H1 (cell line): ENCODE measurements around the gene PRRG1. TPM values are rescaled to one million over a fixed set of nuclear protein-coding genes. Genes with fewer than 3 reads are reported as not detected.

Experiments
- CTCF ChIA-PET: fragments of 300-600 bp; sonication (Branson Sonifier 250); formaldehyde crosslinking; loops from one replicate; lab custom pipeline; 2021; ENCODE audit not compliant: partially characterized antibody; lab: Charles Lee
- POLR2A ChIA-PET: fragments of 300-600 bp; sonication (Branson Sonifier 250); formaldehyde crosslinking; loops from one replicate; lab custom pipeline; 2021; ENCODE audit warnings: inconsistent platforms; ENCODE audit not compliant: partially characterized antibody; lab: Charles Lee
- DNase-seq, 2 experiments: peaks; one replicate each; pipeline versions ENCODE4 v3.0.0 to v3.0.0-alpha.2; 2010 to 2022; ENCODE audit warnings: low spot score in 2 of 2, low read depth in 1 of 2, mixed read lengths in 1 of 2
- FAIRE-seq: peaks from 2 replicates; lab custom pipeline; 2011; peaks lifted over from hg19 to GRCh38; lab: Jason Lieb, UNC
- H2AFZ ChIP-seq: 2 replicates; pipeline ENCODE4 v1.8.1; 2012; ENCODE audit warnings: low read length, inconsistent platforms
- H2AK5ac ChIP-seq: 2 replicates; pipeline ENCODE4 v1.6.1; 2013; ENCODE audit warnings: low read depth, low read length
- H2BK120ac ChIP-seq: replicated peaks from 2 replicates; pipeline ENCODE3; 2013; ENCODE audit warnings: low read depth, low read length, inconsistent platforms
- H2BK12ac ChIP-seq: 2 replicates; pipeline ENCODE4 v1.6.1; 2013; ENCODE audit warnings: low read depth, low read length
- H2BK15ac ChIP-seq: 2 replicates; pipeline ENCODE4 v1.6.1; 2013; ENCODE audit warnings: low read length
- H2BK20ac ChIP-seq: 2 replicates; pipeline ENCODE4 v1.6.1; 2013; ENCODE audit warnings: low read length
- H2BK5ac ChIP-seq: 2 replicates; pipeline ENCODE4 v1.6.1; 2013; ENCODE audit warnings: low read depth, low read length
- H3K14ac ChIP-seq: 2 replicates; pipeline ENCODE4 v1.6.1; 2013; ENCODE audit warnings: inconsistent platforms; ENCODE audit not compliant: insufficient read length
- H3K18ac ChIP-seq: 2 replicates; pipeline ENCODE4 v1.6.1; 2013; ENCODE audit warnings: low read length; ENCODE audit errors: extremely low read depth
- H3K23ac ChIP-seq: 2 replicates; pipeline ENCODE4 v1.6.1; 2013; ENCODE audit warnings: inconsistent platforms; ENCODE audit not compliant: insufficient read length
- H3K23me2 ChIP-seq: 2 replicates; pipeline ENCODE4 v1.6.1; 2013; ENCODE audit warnings: low read depth, low read length
- H3K27ac ChIP-seq: 2 replicates; pipeline ENCODE4 v1.6.1; 2011; ENCODE audit warnings: low read depth, low read length, inconsistent platforms
- H3K27me3 ChIP-seq, 4 experiments: replicated peaks in 1 of 4; 1 replicate in 1 of 4; 2 replicates in 3 of 4; pipeline versions ENCODE4 v1.6.1 to v1.8.1; 2011 to 2013; ENCODE audit warnings: low read length in 3 of 4, mild to moderate bottlenecking in 3 of 4, inconsistent platforms in 2 of 4, mixed read lengths in 2 of 4, moderate library complexity in 1 of 4; ENCODE audit not compliant: control insufficient read depth in 3 of 4, insufficient read depth in 3 of 4; ENCODE audit errors: extremely low read depth in 1 of 4
- H3K36me3 ChIP-seq, 4 experiments: 2 replicates each; pipeline versions ENCODE4 v1.6.1 to v1.8.1; 2011 to 2013; ENCODE audit warnings: mild to moderate bottlenecking in 4 of 4, low read length in 3 of 4, moderate library complexity in 2 of 4, control low read depth in 1 of 4, inconsistent platforms in 1 of 4; ENCODE audit not compliant: insufficient read depth in 4 of 4, control insufficient read depth in 2 of 4
- H3K4ac ChIP-seq: replicated peaks from 2 replicates; pipeline ENCODE3; 2013; ENCODE audit warnings: low read length, low read depth, mixed read lengths, inconsistent platforms; ENCODE audit not compliant: insufficient read length
- H3K4me1 ChIP-seq, 4 experiments: replicated peaks in 1 of 4; 1 replicate in 1 of 4; 2 replicates in 3 of 4; pipeline versions ENCODE4 v1.6.1 to v1.8.1; 2011 to 2013; ENCODE audit warnings: low read length in 3 of 4, inconsistent platforms in 2 of 4, mixed read lengths in 1 of 4; ENCODE audit not compliant: insufficient read depth in 4 of 4, control insufficient read depth in 3 of 4
- H3K4me2 ChIP-seq, 2 experiments: 2 replicates each; pipeline versions ENCODE4 v1.6.1 to v1.8.1; 2011 to 2013; ENCODE audit warnings: low read depth in 2 of 2, low read length in 2 of 2, control low read depth in 1 of 2, inconsistent platforms in 1 of 2, mild to moderate bottlenecking in 1 of 2; ENCODE audit not compliant: insufficient read depth in 1 of 2
- H3K4me3 ChIP-seq, 4 experiments: fragments of 200-600, 300-600 bp in 1 of 4; sonication (generic), shearing (Covaris generic), sonication (Bioruptor Twin) in 1 of 4; 2 replicates each; pipeline versions ENCODE4 v1.5.1 to v1.8.1; 2011 to 2016; ENCODE audit warnings: low read length in 4 of 4, low read depth in 3 of 4, control low read depth in 2 of 4, inconsistent platforms in 2 of 4, mild to moderate bottlenecking in 2 of 4, mixed read lengths in 1 of 4, moderate library complexity in 1 of 4; ENCODE audit not compliant: insufficient read depth in 2 of 4; ENCODE audit errors: extremely low read depth in 1 of 4
- H3K56ac ChIP-seq: replicated peaks from 2 replicates; pipeline ENCODE3; 2013; ENCODE audit warnings: low read depth, mild to moderate bottlenecking, mixed read lengths, low read length, inconsistent platforms; ENCODE audit not compliant: insufficient read length
- H3K79me1 ChIP-seq: 2 replicates; pipeline ENCODE4 v1.6.1; 2013; ENCODE audit warnings: low read depth, low read length, control low read depth
- H3K79me2 ChIP-seq, 2 experiments: 2 replicates each; pipeline versions ENCODE4 v1.6.1 to v1.8.1; 2012 to 2013; ENCODE audit warnings: low read length in 2 of 2, mild to moderate bottlenecking in 2 of 2, inconsistent platforms in 1 of 2; ENCODE audit not compliant: insufficient read depth in 2 of 2, control insufficient read depth in 1 of 2
- H3K9ac ChIP-seq, 4 experiments: replicated peaks in 1 of 4; 1 replicate in 1 of 4; 2 replicates in 3 of 4; pipeline versions ENCODE4 v1.6.1 to v1.8.1; 2011 to 2013; ENCODE audit warnings: low read depth in 3 of 4, low read length in 3 of 4, control low read depth in 2 of 4, mild to moderate bottlenecking in 2 of 4, moderate library complexity in 2 of 4, inconsistent platforms in 1 of 4; ENCODE audit errors: extremely low read depth in 1 of 4
- H3K9me3 ChIP-seq, 2 experiments: 2 replicates each; pipeline versions ENCODE4 v1.6.1 to v1.8.1; 2012 to 2013; ENCODE audit warnings: mild to moderate bottlenecking in 2 of 2, moderate library complexity in 2 of 2, control low read depth in 1 of 2, inconsistent platforms in 1 of 2, low read depth in 1 of 2, low read length in 1 of 2, mixed read lengths in 1 of 2; ENCODE audit not compliant: insufficient read depth in 2 of 2
- H4K20me1 ChIP-seq, 2 experiments: replicated peaks in 1 of 2; 2 replicates each; pipeline versions ENCODE3 to v1.8.1; 2011 to 2013; ENCODE audit warnings: inconsistent platforms in 2 of 2, low read length in 2 of 2, mild to moderate bottlenecking in 1 of 2; ENCODE audit not compliant: insufficient read depth in 2 of 2, control insufficient read depth in 1 of 2
- H4K5ac ChIP-seq: 2 replicates; pipeline ENCODE4 v1.6.1; 2013; ENCODE audit warnings: low read length, low read depth, mixed read lengths, inconsistent platforms; ENCODE audit not compliant: insufficient read length
- H4K8ac ChIP-seq: 2 replicates; pipeline ENCODE4 v1.8.0; 2013; ENCODE audit warnings: mild to moderate bottlenecking, moderate library complexity, low read length, inconsistent platforms; ENCODE audit not compliant: insufficient read depth; ENCODE audit errors: extremely low read depth
- H4K91ac ChIP-seq: replicated peaks from 2 replicates; pipeline ENCODE3; 2013; ENCODE audit warnings: low read length, mixed read lengths, inconsistent platforms; ENCODE audit not compliant: insufficient read length
- BCL11A ChIP-seq, 2 experiments: IDR thresholded peaks; one replicate each; pipeline ENCODE4 v1.6.1; 2011; ENCODE audit warnings: low read depth in 2 of 2, low read length in 2 of 2, mild to moderate bottlenecking in 2 of 2
- CHD2 ChIP-seq: IDR thresholded peaks from 2 replicates; pipeline ENCODE4 v1.6.1; 2012; ENCODE audit warnings: low read length, improper control_type of control experiment
- CREB1 ChIP-seq: IDR thresholded peaks from 2 replicates; pipeline ENCODE4 v1.6.1; 2012; ENCODE audit warnings: inconsistent platforms
- GABPA ChIP-seq: IDR thresholded peaks from 2 replicates; pipeline ENCODE4 v1.6.1; 2011; ENCODE audit warnings: mild to moderate bottlenecking, low read length, moderate library complexity, borderline replicate concordance; ENCODE audit not compliant: insufficient read depth
- JUND ChIP-seq: IDR thresholded peaks from 2 replicates; pipeline ENCODE4 v1.6.1; 2011; ENCODE audit warnings: mild to moderate bottlenecking, improper control_type of control experiment, low read length
- KDM1A ChIP-seq: fragments of 200-600, 300-600 bp; sonication (generic); IDR thresholded peaks from 2 replicates; pipeline ENCODE4 v1.7.1; 2016; ENCODE audit warnings: mild to moderate bottlenecking, low read length, borderline replicate concordance
- POU5F1 ChIP-seq: IDR thresholded peaks from 2 replicates; pipeline ENCODE4 v1.6.1; 2011; ENCODE audit warnings: low read depth, mild to moderate bottlenecking, low read length, moderate library complexity
- RBBP5 ChIP-seq: IDR thresholded peaks from 2 replicates; pipeline ENCODE4 v1.7.1; 2012; ENCODE audit warnings: low read depth, mild to moderate bottlenecking, inconsistent platforms, low read length, moderate library complexity, borderline replicate concordance
- RFX5 ChIP-seq: IDR thresholded peaks from 2 replicates; pipeline ENCODE4 v1.6.1; 2011; ENCODE audit warnings: low read depth, low read length, improper control_type of control experiment, borderline replicate concordance
- RXRA ChIP-seq: IDR thresholded peaks from 2 replicates; pipeline ENCODE4 v1.6.1; 2011; ENCODE audit warnings: low read depth, mild to moderate bottlenecking, low read length, moderate library complexity; ENCODE audit not compliant: insufficient read depth
- SUZ12 ChIP-seq: fragments of 200-600 bp; sonication (generic); IDR thresholded peaks from 2 replicates; pipeline ENCODE4 v1.6.1; 2012; ENCODE audit warnings: mild to moderate bottlenecking, inconsistent platforms, low read length, moderate library complexity, mixed read lengths
- TAF1 ChIP-seq: IDR thresholded peaks from 2 replicates; pipeline ENCODE4 v1.6.1; 2011; ENCODE audit warnings: mild to moderate bottlenecking, low read depth, low read length
- TAF7 ChIP-seq: optimal IDR thresholded peaks from 2 replicates; pipeline ENCODE3; 2011; ENCODE audit warnings: low read depth, mild to moderate bottlenecking, inconsistent platforms, low read length, moderate library complexity, borderline replicate concordance
- USF2 ChIP-seq: IDR thresholded peaks from 2 replicates; pipeline ENCODE4 v1.6.1; 2011; ENCODE audit warnings: low read length, improper control_type of control experiment
- ZNF274 ChIP-seq: IDR thresholded peaks from 2 replicates; pipeline ENCODE4 v1.7.0; 2012; ENCODE audit warnings: low read length, borderline replicate concordance; ENCODE audit errors: extremely low read depth
- WGBS, 2 experiments: shearing (Covaris generic) in 1 of 2; methylation state at CpG; one replicate each; pipeline versions ENCODE4 v1.1.6 to v1.1.7; 2013 to 2015; ENCODE audit warnings: low lambda C conversion rate in 2 of 2, mixed read lengths in 2 of 2, inconsistent platforms in 1 of 2, low coverage in 1 of 2, missing lambda C conversion rate in 1 of 2; ENCODE audit not compliant: insufficient replicate concordance in 2 of 2, insufficient coverage in 1 of 2, insufficient read length in 1 of 2; ENCODE audit errors: extremely low coverage in 1 of 2, missing lambda C conversion rate in 1 of 2; 5-methylcytosine and 5-hydroxymethylcytosine counted together
- polyA plus RNA-seq, 7 experiments: library from polyadenylated mRNA; depleted of rRNA in 3 of 7; stranded (reverse) in 5 of 7; unstranded in 2 of 7; fragments of >200 nt in 5 of 7; fragments of 200-250 nt in 2 of 7; gene quantifications; 1 replicate in 5 of 7; 2 replicates in 1 of 7; 4 replicates in 1 of 7; pipeline versions ENCODE4 v1.2.1 to v1.2.3, GENCODE V29; 2011 to 2013; ENCODE audit warnings: missing spikeins in 2 of 7, mixed read lengths in 2 of 7
- total RNA-seq: library from RNA; stranded (reverse); fragmentation: NEBNext Ultra II Directional; extraction: Animal tissue kit (Norgen Biotek cat#: 25700); gene quantifications from 2 replicates; pipeline ENCODE4 v1.2.1, GENCODE V29; 2021

Gene PRRG1
- total and polyA plus RNA-seq, 2 of the 8 experiments (the other 6 are each of a cell fraction or from before 2014, with no cell fraction given) = 10.2 to 10.5 TPM

- Histone ChIP-seq H3K4me2 (no peak overlapping the region), H3K79me1 (no peaks in the 10 kb centered on the region), H4K91ac (no peak overlapping the region), H3K27me3 (no peaks in the 10 kb centered on the region), H4K20me1 (no peaks in the 10 kb centered on the region), H3K27ac (no peak overlapping the region), H2BK12ac (no peak overlapping the region), H3K9ac (no peak overlapping the region), H2AFZ (no peak overlapping the region), H3K4me1 (peaks cover 2 to 19% (median 12%) of the 10 kb centered on the region in 4 experiments; a peak in 5 of 7 replicates), H3K23me2 (no peaks in the 10 kb centered on the region), H2AK5ac (no peak overlapping the region), H2BK20ac (no peak overlapping the region), H3K9me3 (no peaks in the 10 kb centered on the region), H3K23ac (no peak overlapping the region), H4K8ac (no peak overlapping the region), H2BK5ac (no peak overlapping the region), H3K4ac (no peak overlapping the region), H4K5ac (no peak overlapping the region), H3K14ac (no peak overlapping the region), H3K56ac (no peak overlapping the region), H3K4me3 (no peak overlapping the region), H2BK120ac (no peak overlapping the region), H3K79me2 (no peaks in the 10 kb centered on the region), H3K18ac (no peak overlapping the region), H3K36me3 (no peaks in the 10 kb centered on the region; a peak in 1 of 8 replicates), H2BK15ac (no peak overlapping the region)
- FAIRE-seq (no peak), DNase-seq (no peak)
- POLR2A ChIA-PET = no interaction called here
- 90% methylated on average over 3 of the region's 6 CpGs; no CpG with 5 or more reads in 1 of the 2 experiments for WGBS, 2 experiments
- CTCF ChIA-PET = no interaction called here
- TF ChIP-seq CREB1 (no peak), USF2 (no peak), CHD2 (no peak), TAF7 (no peak), RBBP5 (no peak), BCL11A (IDR thresholded peaks at IDR 0.05; ENCODE audit: low read depth in 2 of 2, low read length in 2 of 2) (no peak), JUND (no peak), GABPA (no peak), TAF1 (no peak), RFX5 (no peak), SUZ12 (no peak), KDM1A (no peak), RXRA (no peak), POU5F1 (no peak), ZNF274 (no peak)
Observed at GRCh38 chrX:37472836-37473235, 123.7 kb downstream of the PRRG1 start.
